A673 (cell line): ENCODE data around the gene MLF1. TPM values are rescaled to one million over a fixed set of nuclear protein-coding genes. Genes with fewer than 3 reads are reported as not detected.

Source experiments
- BruUV-seq: library from RNA; stranded (reverse); fragments of 400-500 nt; replicated peaks from 2 replicates; lab custom pipeline; 2021; lab: Mats Ljungman, UMichigan
- CTCF ChIA-PET: fragments of 300-600 bp; sonication (Branson Sonifier 250); formaldehyde crosslinking; loops from one replicate; lab custom pipeline; 2022; ENCODE audit warnings: antibody characterized with exemption; lab: Charles Lee
- POLR2A ChIA-PET: fragments of 300-600 bp; sonication (Branson Sonifier 250); formaldehyde crosslinking; loops from one replicate; lab custom pipeline; 2022; ENCODE audit warnings: antibody characterized with exemption; ENCODE audit not compliant: low non-redundant PET; lab: Charles Lee
- DNase-seq: peaks from one replicate; pipeline ENCODE4 v3.0.0-alpha.2; 2015; ENCODE audit warnings: low spot score
- H3K27ac ChIP-seq: fragments of 200-600 bp; sonication (generic); 2 replicates; pipeline ENCODE4 v1.5.1; 2016; ENCODE audit warnings: mixed run types, low read depth, mild to moderate bottlenecking, mixed read lengths, antibody characterized with exemption, low read length; ENCODE audit not compliant: poor library complexity, severe bottlenecking
- H3K27me3 ChIP-seq: fragments of 200-600 bp; sonication (generic); replicated peaks from 2 replicates; pipeline ENCODE4 v1.6.1; 2017; ENCODE audit warnings: mixed run types, low read depth, mild to moderate bottlenecking, mixed read lengths, antibody characterized with exemption, low read length; ENCODE audit not compliant: insufficient read depth, poor library complexity
- H3K36me3 ChIP-seq: fragments of 200-600 bp; sonication (generic); 2 replicates; pipeline ENCODE4 v1.6.1; 2016; ENCODE audit warnings: mixed run types, mild to moderate bottlenecking, mixed read lengths, antibody characterized with exemption, low read length; ENCODE audit not compliant: insufficient read depth, poor library complexity, severe bottlenecking
- H3K4me1 ChIP-seq: fragments of 200-600 bp; sonication (generic); 2 replicates; pipeline ENCODE4 v1.6.1; 2017; ENCODE audit warnings: mixed run types, mild to moderate bottlenecking, mixed read lengths, antibody characterized with exemption, low read length; ENCODE audit not compliant: insufficient read depth, poor library complexity, severe bottlenecking
- H3K4me3 ChIP-seq: fragments of 200-600 bp; sonication (generic); 2 replicates; pipeline ENCODE4 v1.5.1; 2016; ENCODE audit warnings: low read depth, mixed run types, mild to moderate bottlenecking, mixed read lengths, low read length; ENCODE audit not compliant: poor library complexity, severe bottlenecking
- H3K9me3 ChIP-seq: fragments of 200-600 bp; sonication (generic); 2 replicates; pipeline ENCODE4 v1.6.1; 2016; ENCODE audit warnings: mixed run types, low read depth, mild to moderate bottlenecking, mixed read lengths, antibody characterized with exemption, low read length; ENCODE audit not compliant: poor library complexity, severe bottlenecking
- EZH2 ChIP-seq: fragments of 200-600 bp; sonication (generic); IDR thresholded peaks from 2 replicates; pipeline ENCODE4 v1.6.1; 2017; ENCODE audit warnings: borderline replicate concordance, low read depth, mild to moderate bottlenecking, mixed read lengths, antibody characterized with exemption, low read length; ENCODE audit not compliant: poor library complexity, severe bottlenecking
- intact Hi-C: fragments of 100-400 bp; cut with micrococcal nuclease; formaldehyde crosslinking; loops from one replicate; pipeline ENCODE4 v1.10.0; 2022; ENCODE audit not compliant: unreplicated experiment
- total RNA-seq: library from RNA; stranded (reverse); gene quantifications from 2 replicates; pipeline ENCODE4 v1.2.3, GENCODE V29; 2021
- TF ChIP-seq, protein P1 (sequence below): fragments of 300-800, 200-600 bp; sonication (generic); conservative IDR thresholded peaks from 2 replicates; pipeline ENCODE4 v1.5.1; 2017; ENCODE audit warnings: low read depth, mild to moderate bottlenecking, antibody characterized with exemption, low read length, moderate library complexity, mixed read lengths

MLF1 gene
- total RNA-seq, 1 experiment from 2014 or later = 5.0 TPM

GRCh38 chr3:158651192-158651591 lies 80.2 kb downstream of the MLF1 start:
- Histone ChIP-seq H3K9me3 (no peaks in the 10 kb centered on the region), H3K4me1 (no peaks in the 10 kb centered on the region), H3K27ac (no peak overlapping the region), H3K27me3 (no peaks in the 10 kb centered on the region), H3K36me3 (peaks cover 23% of the 10 kb centered on the region), H3K4me3 (no peak overlapping the region)
- POLR2A ChIA-PET = no interaction called here
- no peak for TF ChIP-seq EZH2
- TF ChIP-seq, protein P1, sequence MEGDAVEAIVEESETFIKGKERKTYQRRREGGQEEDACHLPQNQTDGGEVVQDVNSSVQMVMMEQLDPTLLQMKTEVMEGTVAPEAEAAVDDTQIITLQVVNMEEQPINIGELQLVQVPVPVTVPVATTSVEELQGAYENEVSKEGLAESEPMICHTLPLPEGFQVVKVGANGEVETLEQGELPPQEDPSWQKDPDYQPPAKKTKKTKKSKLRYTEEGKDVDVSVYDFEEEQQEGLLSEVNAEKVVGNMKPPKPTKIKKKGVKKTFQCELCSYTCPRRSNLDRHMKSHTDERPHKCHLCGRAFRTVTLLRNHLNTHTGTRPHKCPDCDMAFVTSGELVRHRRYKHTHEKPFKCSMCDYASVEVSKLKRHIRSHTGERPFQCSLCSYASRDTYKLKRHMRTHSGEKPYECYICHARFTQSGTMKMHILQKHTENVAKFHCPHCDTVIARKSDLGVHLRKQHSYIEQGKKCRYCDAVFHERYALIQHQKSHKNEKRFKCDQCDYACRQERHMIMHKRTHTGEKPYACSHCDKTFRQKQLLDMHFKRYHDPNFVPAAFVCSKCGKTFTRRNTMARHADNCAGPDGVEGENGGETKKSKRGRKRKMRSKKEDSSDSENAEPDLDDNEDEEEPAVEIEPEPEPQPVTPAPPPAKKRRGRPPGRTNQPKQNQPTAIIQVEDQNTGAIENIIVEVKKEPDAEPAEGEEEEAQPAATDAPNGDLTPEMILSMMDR = no peak
- DNase-seq = no peak
- BruUV-seq = no TSS peak
- CTCF ChIA-PET = no interaction called here
- intact Hi-C loops = no loop called here

DNA sequence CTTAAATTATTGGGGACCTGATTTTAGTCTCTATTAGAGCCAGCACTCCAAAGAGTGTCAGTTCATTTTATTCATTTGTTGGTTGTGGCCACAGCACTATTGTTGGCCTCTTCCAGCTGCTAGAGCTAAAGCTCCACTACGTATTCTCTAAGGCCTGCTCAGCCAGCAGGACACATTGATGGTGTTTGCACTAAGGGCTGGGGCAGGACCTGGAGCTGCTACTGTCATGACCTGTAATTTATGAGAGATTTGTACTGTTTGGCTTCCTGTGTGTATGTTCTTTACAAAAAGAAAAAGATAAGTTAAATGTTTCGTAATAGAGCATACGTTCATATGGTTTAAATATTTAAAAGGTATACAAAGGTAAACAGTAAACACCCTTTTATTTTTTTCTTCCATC lies 81.5 kb downstream of the MLF1 start:
- Histone ChIP-seq H3K36me3 (peaks cover 23% of the 10 kb centered on the region), H3K27me3 (no peaks in the 10 kb centered on the region)
- POLR2A ChIA-PET = no interaction called here

More for the DNA sequence above, 81.5 kb downstream of the MLF1 start:
- CTCF ChIA-PET = no interaction called here
- H3K9me3 ChIP-seq = no peaks in the 10 kb centered on the region
- intact Hi-C loops = no loop called here
- no TSS peak for BruUV-seq
- H3K27ac ChIP-seq = no peak overlapping the region
- TF ChIP-seq, protein P1 = no peak
- no peak for TF ChIP-seq EZH2
- DNase-seq = no peak
- no peak overlapping the region for H3K4me3 ChIP-seq
- H3K4me1 ChIP-seq = no peaks in the 10 kb centered on the region

Other genes with a start within 250 kb of the MLF1 start
- gene GFM1, start 73.3 kb downstream of the MLF1 start, total RNA-seq = 44.2 and 53.0 TPM in 2 replicates
- gene LXN, start 101.5 kb downstream of the MLF1 start, total RNA-seq = 3.5 and 4.5 TPM in 2 replicates
- gene RARRES1, start 161.3 kb downstream of the MLF1 start, total RNA-seq = 0.15 TPM in 1 of 2 replicates, not detected in the other
- 15.2 and 16.1 TPM in 2 replicates for gene MFSD1, start 230.9 kb downstream of the MLF1 start, total RNA-seq